ENCODE measurements around the gene PITPNC1.

GRCh38 chr17:67523101-67523500 is 146.0 kb downstream of the PITPNC1 start:
- TF ChIP-seq CTCF (IDR thresholded peaks at IDR 0.05) (no peak), ZFX (IDR thresholded peaks at IDR 0.05; ENCODE audit: borderline replicate concordance) (no peak)
